ENCODE data around the gene PKMYT1.
A peak's percentile ranks its signal among the peaks of the same experiment; 100 is the strongest.

GRCh38 chr16:3027983-3028715 lies 47.9 kb upstream of the PKMYT1 start:
- TF ChIP-seq CTCF (IDR thresholded peaks at IDR 0.05; ENCODE audit: low read depth, low read length) (peak; percentile 68), MYC (IDR thresholded peaks at IDR 0.05; ENCODE audit: low read depth, low read length) (no peak), POLR2A (IDR thresholded peaks at IDR 0.05; ENCODE audit: extremely low read depth, insufficient read length) (no peak)
- TF ChIP-seq, protein P1, sequence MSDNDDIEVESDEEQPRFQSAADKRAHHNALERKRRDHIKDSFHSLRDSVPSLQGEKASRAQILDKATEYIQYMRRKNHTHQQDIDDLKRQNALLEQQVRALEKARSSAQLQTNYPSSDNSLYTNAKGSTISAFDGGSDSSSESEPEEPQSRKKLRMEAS (IDR thresholded peaks at IDR 0.05; ENCODE audit: low read depth, low read length) = peak; percentile 43; the same call in 1 of the 2 replicates
